Small intestine (tissue), 16 donors: ENCODE measurements around the gene RBM4. TPM values are rescaled to one million over a fixed set of nuclear protein-coding genes. Genes with fewer than 3 reads are reported as not detected.
"Not testable (repeated sequence)": the region's sequence is repeated elsewhere in the genome, so short reads cannot be mapped to it uniquely, and the experiment has no call there.

ENCODE experiments used
- DNase-seq, 2 donors: peaks; one replicate each; pipeline versions ENCODE4 v3.0.0 to v3.0.0-alpha.2; 2013
- FAIRE-seq: peaks from 2 replicates; lab custom pipeline; 2012; peaks lifted over from hg19 to GRCh38; lab: Jason Lieb, UNC
- H3K27ac ChIP-seq, 3 donors: one replicate each; pipeline ENCODE4 v1.5.1; 2013; ENCODE audit warnings: low read length in 2 of 3, mild to moderate bottlenecking in 2 of 3, control low read depth in 1 of 3, inconsistent platforms in 1 of 3, low read depth in 1 of 3, moderate library complexity in 1 of 3
- H3K27me3 ChIP-seq, 3 donors: one replicate each; pipeline ENCODE4 v1.6.1; 2013; ENCODE audit warnings: low read length in 3 of 3, inconsistent platforms in 1 of 3; ENCODE audit not compliant: control insufficient read depth in 3 of 3, insufficient read depth in 3 of 3
- H3K36me3 ChIP-seq, 3 donors: one replicate each; pipeline ENCODE4 v1.6.1; 2013; ENCODE audit warnings: low read length in 3 of 3, inconsistent platforms in 1 of 3, low read depth in 1 of 3, mild to moderate bottlenecking in 1 of 3, moderate library complexity in 1 of 3; ENCODE audit not compliant: control insufficient read depth in 3 of 3, insufficient read depth in 2 of 3
- H3K4me1 ChIP-seq, 3 donors: one replicate each; pipeline ENCODE4 v1.6.1; 2013; ENCODE audit warnings: low read length in 2 of 3, inconsistent platforms in 1 of 3, low read depth in 1 of 3, mild to moderate bottlenecking in 1 of 3, moderate library complexity in 1 of 3; ENCODE audit not compliant: control insufficient read depth in 3 of 3, insufficient read depth in 2 of 3
- H3K4me3 ChIP-seq, 3 donors: one replicate each; pipeline ENCODE4 v1.5.1; 2013; ENCODE audit warnings: low read length in 3 of 3, control low read depth in 1 of 3, inconsistent platforms in 1 of 3, low read depth in 1 of 3, mild to moderate bottlenecking in 1 of 3, moderate library complexity in 1 of 3
- H3K9me3 ChIP-seq, 2 donors: one replicate each; pipeline ENCODE4 v1.6.1; 2013; ENCODE audit warnings: low read depth in 1 of 2, low read length in 1 of 2; ENCODE audit not compliant: control insufficient read depth in 2 of 2, insufficient read depth in 1 of 2
- WGBS, 3 donors: extraction: QIAGEN DNeasy Blood & Tissue Kit; methylation state at CpG; one replicate each; pipeline ENCODE4 v1.1.7; 2013; 5-methylcytosine and 5-hydroxymethylcytosine counted together
- long read RNA-seq, 10 donors: transcript quantifications; one replicate each; lab custom pipeline, GENCODE V29; 2026
- polyA plus RNA-seq, 4 donors: library from polyadenylated mRNA; stranded (reverse) in 3 of 4; unstranded in 1 of 4; fragments of 200-250 nt in 3 of 4; fragments of 120-200 nt in 1 of 4; gene quantifications; one replicate each; pipeline versions ENCODE4 v1.2.1 to v1.2.3, GENCODE V29; 2013
- donor health status: healthy with polysubstance abuse.
- donor health status: control.
- donor health status: control.
- donor health status: Bipolar disorder and iron deficiency.
- donor health status: healthy.

RBM4 gene
- 100 to 1,000 TPM in 2 of 4 donors, 10 to 100 TPM in 2; 86.1 to 141 (median 94.4) TPM for polyA plus RNA-seq
- long read RNA-seq, donor 1, transcript RBM4-206 (2 exons, 1,548 nt) = minor isoform, 7 of 99 reads
- long read RNA-seq, donor 1, transcript RBM4-201 (4 exons, 1,694 nt) = major isoform, 36 of 99 reads
- long read RNA-seq, donor 1, transcript RBM4-204 (4 exons, 1,763 nt) = minor isoform, 6 of 99 reads
- long read RNA-seq, donor 1, transcript RBM4-203 (3 exons, 921 nt) = minor isoform, 34 of 99 reads
- long read RNA-seq, donor 1, partial matches to known transcripts = 8 of 99 reads
- long read RNA-seq, donor 1, other reads (novel, unspliced or antisense) = 0 of 99 reads
- long read RNA-seq, donor 2, transcript RBM4-201 (4 exons, 1,694 nt) = major isoform, 7 of 27 reads
- long read RNA-seq, donor 2, partial matches to known transcripts = 0 of 27 reads
- long read RNA-seq, donor 2, other reads (novel, unspliced or antisense) = 5 of 27 reads
- long read RNA-seq, donor 3, transcript RBM4-201 (4 exons, 1,694 nt) = minor isoform, 10 of 47 reads
- long read RNA-seq, donor 3, transcript RBM4-203 (3 exons, 921 nt) = major isoform, 14 of 47 reads
- long read RNA-seq, donor 3, partial matches to known transcripts = 18 of 47 reads
- long read RNA-seq, donor 3, other reads (novel, unspliced or antisense) = 0 of 47 reads
- long read RNA-seq, donor 4, partial matches to known transcripts = 0 of 3 reads
- long read RNA-seq, donor 4, other reads (novel, unspliced or antisense) = 0 of 3 reads
- long read RNA-seq, donor 5, partial matches to known transcripts = 6 of 11 reads
- long read RNA-seq, donor 5, other reads (novel, unspliced or antisense) = 0 of 11 reads
- long read RNA-seq, donor 6, transcript RBM4-201 (4 exons, 1,694 nt) = minor isoform, 7 of 30 reads
- long read RNA-seq, donor 6, transcript RBM4-203 (3 exons, 921 nt) = major isoform, 17 of 30 reads
- long read RNA-seq, donor 6, partial matches to known transcripts = 0 of 30 reads
- long read RNA-seq, donor 6, other reads (novel, unspliced or antisense) = 0 of 30 reads
- long read RNA-seq, donor 7 = 0 reads
- long read RNA-seq, donor 8, partial matches to known transcripts = 0 of 5 reads
- long read RNA-seq, donor 8, other reads (novel, unspliced or antisense) = 0 of 5 reads
- long read RNA-seq, donor 9, transcript RBM4-203 (3 exons, 921 nt) = major isoform, 6 of 9 reads
- long read RNA-seq, donor 9, partial matches to known transcripts = 0 of 9 reads
- long read RNA-seq, donor 9, other reads (novel, unspliced or antisense) = 0 of 9 reads
- long read RNA-seq, donor 10, transcript RBM4-201 (4 exons, 1,694 nt) = major isoform, 29 of 60 reads
- long read RNA-seq, donor 10, transcript RBM4-203 (3 exons, 921 nt) = minor isoform, 17 of 60 reads
- long read RNA-seq, donor 10, partial matches to known transcripts = 0 of 60 reads
- long read RNA-seq, donor 10, other reads (novel, unspliced or antisense) = 0 of 60 reads

GRCh38 chr11:66638177-66639065 lies at the start of gene RBM4:
TSS of gene RBM4 (plus strand) at chr11:66638703. CDS start at chr11:66639712, 1,009 bp downstream.
- H3K4me1 ChIP-seq = peaks cover 9 to 33% (median 30%) of the 10 kb centered on the region in 3 donors
- peaks cover 5 to 33% (median 17%) of the 10 kb centered on the region in 3 donors for H3K36me3 ChIP-seq
- DNase-seq = peak; percentile 100
- no peaks in the 10 kb centered on the region for H3K27me3 ChIP-seq
- WGBS, 3 donors = 0 to 1% (median 0%) methylated on average over 62 to 63 of the region's 63 CpGs
- H3K27ac ChIP-seq = peak within 1 kb of the TSS; percentile 79 to 98 (median 90)
- FAIRE-seq = no peak
- peak within 1 kb of the TSS; percentile 79 to 82 (median 81) for H3K4me3 ChIP-seq
- H3K9me3 ChIP-seq = no peaks in the 10 kb centered on the region

GRCh38 chr11:66589315-66589714 lies 49.2 kb upstream of the RBM4 start:
- 58 to 78% (median 67%) methylated on average over 2 of the region's 2 CpGs for WGBS, 3 donors
- DNase-seq = not testable (repeated sequence)

GRCh38 chr11:66589996-66590675 lies 48.4 kb upstream of the RBM4 start:
- H3K9me3 ChIP-seq = peaks cover 0 to 27% of the 10 kb centered on the region in 2 donors
- 87 to 91% (median 89%) methylated on average over 7 of the region's 7 CpGs for WGBS, 3 donors
- H3K27ac ChIP-seq = no peak overlapping the region
- no peaks in the 10 kb centered on the region for H3K27me3 ChIP-seq
- FAIRE-seq (no peak), DNase-seq (no peak)
- H3K36me3 ChIP-seq = peaks cover 0 to 2% (median 0%) of the 10 kb centered on the region in 3 donors
- H3K4me3 ChIP-seq = no peak overlapping the region
- peaks cover 3 to 20% (median 4%) of the 10 kb centered on the region in 3 donors for H3K4me1 ChIP-seq

More at GRCh38 chr11:66589315-66589714, 49.2 kb upstream of the RBM4 start:
- not testable (repeated sequence) for H3K36me3 ChIP-seq, H3K27ac ChIP-seq, H3K27me3 ChIP-seq, H3K4me3 ChIP-seq, FAIRE-seq
- H3K4me1 ChIP-seq = peaks cover 3 to 14% (median 4%) of the 10 kb centered on the region in 3 donors
- H3K9me3 ChIP-seq = peaks cover 0 to 27% of the 10 kb centered on the region in 2 donors

GRCh38 chr11:66591175-66591574 lies 47.3 kb upstream of the RBM4 start:
- FAIRE-seq (no peak), DNase-seq (no peak)
- H3K4me3 ChIP-seq = no peak overlapping the region
- peaks cover 0 to 27% of the 10 kb centered on the region in 2 donors for H3K9me3 ChIP-seq
- H3K27me3 ChIP-seq = no peaks in the 10 kb centered on the region
- WGBS, 3 donors = 17 to 54% (median 47%) methylated on average over 2 of the region's 2 CpGs
- H3K27ac ChIP-seq = no peak overlapping the region
- peaks cover 3 to 25% (median 6%) of the 10 kb centered on the region in 3 donors for H3K4me1 ChIP-seq
- peaks cover 0 to 5% (median 0%) of the 10 kb centered on the region in 3 donors for H3K36me3 ChIP-seq

GRCh38 chr11:66592457-66593302 lies 45.8 kb upstream of the RBM4 start, which contains the start of the genes CCDC87 and CCS:
TSS of gene CCDC87 (minus strand) at chr11:66593063. CDS start at chr11:66593015, 48 bp downstream.
TSS of gene CCS (plus strand) at chr11:66593185. CDS start at chr11:66593262, 77 bp downstream.
- peak; percentile 98 to 99 for DNase-seq
- Histone ChIP-seq H3K4me1 (peaks cover 3 to 25% (median 6%) of the 10 kb centered on the region in 3 donors), H3K27ac (peak within 1 kb of the TSS; percentile 71 to 81 (median 73)), H3K9me3 (peaks cover 0 to 24% of the 10 kb centered on the region in 2 donors), H3K36me3 (peaks cover 0 to 7% (median 0%) of the 10 kb centered on the region in 3 donors), H3K4me3 (peak within 1 kb of the TSS; percentile 58 to 84 (median 74)), H3K27me3 (no peaks in the 10 kb centered on the region)
- WGBS, 3 donors = 16 to 18% (median 18%) methylated on average over 63 to 68 of the region's 68 CpGs
- FAIRE-seq = no peak

- peaks cover 3 to 25% (median 6%) of the 10 kb centered on the region in 3 donors for H3K4me1 ChIP-seq
- 3 to 6% (median 6%) methylated on average over 11 to 12 of the region's 12 CpGs for WGBS, 3 donors
- peak in 1 of 2 donors; percentile 18 for DNase-seq
- peak overlapping the region; percentile 34 to 84 (median 74) for H3K4me3 ChIP-seq
- H3K27me3 ChIP-seq = no peaks in the 10 kb centered on the region
- FAIRE-seq = no peak
- H3K27ac ChIP-seq = peak overlapping the region; percentile 71 to 81 (median 73)
- peaks cover 0 to 7% (median 0%) of the 10 kb centered on the region in 3 donors for H3K36me3 ChIP-seq
- H3K9me3 ChIP-seq = peaks cover 0 to 24% of the 10 kb centered on the region in 2 donors
These were observed 45.2 kb upstream of the RBM4 start for GRCh38 chr11:66593303-66593635.
